GM23338 (cell line): Measurements from ENCODE around the gene BFSP2. TPM values are rescaled to one million over a fixed set of nuclear protein-coding genes. Genes with fewer than 3 reads are reported as not detected.
"Not testable (repeated sequence)": the region's sequence is repeated elsewhere in the genome, so short reads cannot be mapped to it uniquely, and the experiment has no call there.

Experiments used
- ATAC-seq: fragments of 200-7000 bp; cut with Tn5 transposase; 3 replicates; pipeline ENCODE4 v1.9.1; 2020
- DNase-seq: peaks from one replicate; pipeline ENCODE4 v3.0.0-alpha.2; 2015; ENCODE audit warnings: low spot score
- H2AFZ ChIP-seq: fragments of 200-600 bp; sonication (generic); 2 replicates; pipeline ENCODE4 v1.8.0; 2016; ENCODE audit warnings: antibody characterized with exemption, mild to moderate bottlenecking, moderate library complexity
- H3F3A ChIP-seq: fragments of 200-600 bp; sonication (generic); replicated peaks from 2 replicates; pipeline ENCODE4 v1.8.0; 2017; ENCODE audit warnings: antibody characterized with exemption, mixed run types, low read depth
- H3K27ac ChIP-seq: fragments of 200-600 bp; sonication (generic); 2 replicates; pipeline ENCODE4 v1.6.1; 2016; ENCODE audit warnings: low read depth
- H3K27me3 ChIP-seq: fragments of 200-600 bp; sonication (generic); 2 replicates; pipeline ENCODE4 v1.8.0; 2016; ENCODE audit warnings: mild to moderate bottlenecking, mixed run types, moderate library complexity; ENCODE audit not compliant: insufficient read depth
- H3K36me3 ChIP-seq: fragments of 200-600 bp; sonication (generic); 2 replicates; pipeline ENCODE4 v1.8.0; 2016; ENCODE audit warnings: mild to moderate bottlenecking; ENCODE audit not compliant: insufficient read depth
- H3K4me1 ChIP-seq: fragments of 200-600 bp; sonication (generic); 2 replicates; pipeline ENCODE4 v1.8.0; 2016; ENCODE audit warnings: mild to moderate bottlenecking, moderate library complexity; ENCODE audit not compliant: insufficient read depth
- H3K4me2 ChIP-seq: fragments of 200-600 bp; sonication (generic); 2 replicates; pipeline ENCODE4 v1.7.1; 2017; ENCODE audit warnings: mixed run types
- H3K4me3 ChIP-seq: fragments of 200-600 bp; sonication (generic); 2 replicates; pipeline ENCODE4 v1.6.1; 2016; ENCODE audit warnings: mixed run types
- H3K79me2 ChIP-seq: fragments of 200-600 bp; sonication (generic); replicated peaks from 2 replicates; pipeline ENCODE4 v1.8.0; 2017; ENCODE audit warnings: mild to moderate bottlenecking; ENCODE audit not compliant: insufficient read depth
- H3K9me2 ChIP-seq: fragments of 200-600 bp; sonication (generic); 2 replicates; pipeline ENCODE4 v1.8.0; 2017; ENCODE audit not compliant: insufficient read depth
- H4K20me1 ChIP-seq: fragments of 200-600 bp; sonication (generic); replicated peaks from 2 replicates; pipeline ENCODE4 v1.8.0; 2017; ENCODE audit warnings: mild to moderate bottlenecking; ENCODE audit not compliant: insufficient read depth
- H3K27ac Mint-ChIP-seq: 2 replicates; pipeline ENCODE4 v1.8.0; 2020; ENCODE audit warnings: inconsistent platforms, mild to moderate bottlenecking, moderate library complexity, mixed read lengths
- H3K27me3 Mint-ChIP-seq: 3 replicates; pipeline ENCODE4 v1.8.0; 2022; ENCODE audit warnings: low read depth, mild to moderate bottlenecking, moderate library complexity, mixed read lengths, inconsistent platforms; ENCODE audit not compliant: insufficient read depth, poor library complexity
- H3K36me3 Mint-ChIP-seq: 3 replicates; pipeline ENCODE4 v1.8.0; 2021; ENCODE audit warnings: low read depth, mild to moderate bottlenecking, inconsistent platforms, moderate library complexity, mixed read lengths
- H3K4me1 Mint-ChIP-seq: 3 replicates; pipeline ENCODE4 v1.8.0; 2020; ENCODE audit warnings: mild to moderate bottlenecking, inconsistent platforms, mixed read lengths
- H3K4me3 Mint-ChIP-seq: 3 replicates; pipeline ENCODE4 v1.8.0; 2021; ENCODE audit warnings: moderate library complexity, mild to moderate bottlenecking, inconsistent platforms, mixed read lengths
- H3K9me3 Mint-ChIP-seq: 3 replicates; pipeline ENCODE4 v1.8.0; 2020; ENCODE audit warnings: moderate library complexity, mild to moderate bottlenecking, inconsistent platforms, mixed read lengths
- CREB1 ChIP-seq: fragments of 250-450 bp; sonication (Bioruptor Pico); IDR thresholded peaks from 2 replicates; pipeline ENCODE4 v1.5.0; 2020; ENCODE audit warnings: low read depth, mild to moderate bottlenecking, moderate library complexity
- CTCF ChIP-seq, 2 experiments: fragments of 200-600 bp in 1 of 2; sonication (generic) in 1 of 2; conservative IDR thresholded peaks; 2 replicates each; pipeline versions ENCODE4 v1.5.1 to v1.6.1; 2016 to 2017; ENCODE audit warnings: antibody characterized with exemption in 2 of 2, low read depth in 2 of 2, mild to moderate bottlenecking in 2 of 2, moderate library complexity in 1 of 2
- ETS1 ChIP-seq: IDR thresholded peaks from 2 replicates; pipeline ENCODE4 v1.6.1; 2016; ENCODE audit warnings: antibody characterized with exemption
- EZH2 ChIP-seq: fragments of 200-600 bp; sonication (generic); IDR thresholded peaks from one replicate; pipeline ENCODE4 v1.8.0; 2017; ENCODE audit warnings: antibody characterized with exemption, mild to moderate bottlenecking, low read depth; ENCODE audit not compliant: unreplicated experiment
- EZH2phosphoT487 ChIP-seq: fragments of 200-600 bp; sonication (generic); IDR thresholded peaks from one replicate; pipeline ENCODE4 v1.8.1; 2018; ENCODE audit warnings: antibody characterized with exemption; ENCODE audit not compliant: unreplicated experiment
- JUNB ChIP-seq: IDR thresholded peaks from one replicate; pipeline ENCODE4 v1.6.1; 2016; ENCODE audit warnings: antibody characterized with exemption; ENCODE audit not compliant: unreplicated experiment
- NANOG ChIP-seq: IDR thresholded peaks from 2 replicates; pipeline ENCODE4 v1.6.1; 2016; ENCODE audit warnings: antibody characterized with exemption, borderline replicate concordance
- POLR2AphosphoS5 ChIP-seq: IDR thresholded peaks from 2 replicates; pipeline ENCODE4 v1.6.1; 2016; ENCODE audit warnings: antibody characterized with exemption, low read depth
- REST ChIP-seq: IDR thresholded peaks from one replicate; pipeline ENCODE4 v1.6.1; 2018; ENCODE audit warnings: antibody characterized with exemption; ENCODE audit not compliant: unreplicated experiment
- STAT1 ChIP-seq: IDR thresholded peaks from one replicate; pipeline ENCODE4 v1.6.1; 2016; ENCODE audit warnings: antibody characterized with exemption; ENCODE audit not compliant: unreplicated experiment
- ZNF114 ChIP-seq: fragments of 250-450 bp; sonication (Bioruptor Pico); IDR thresholded peaks from 2 replicates; pipeline ENCODE4 v1.5.0; 2020; ENCODE audit warnings: mild to moderate bottlenecking, moderate library complexity
- ZNF331 ChIP-seq: fragments of 250-450 bp; sonication (Bioruptor Pico); IDR thresholded peaks from 2 replicates; pipeline ENCODE4 v1.5.0; 2020; ENCODE audit warnings: low read depth, mild to moderate bottlenecking, moderate library complexity
- polyA plus RNA-seq: library from polyadenylated mRNA; unstranded; fragments of >200 nt; fragmentation: Nextera tagmentation; extraction: Ambion mirVana; gene quantifications from 2 replicates; pipeline ENCODE4 v1.2.1, GENCODE V29; 2016
- total RNA-seq: library from RNA; depleted of rRNA; stranded (reverse); fragments of >200 nt; shearing (Covaris generic); gene quantifications from 2 replicates; pipeline ENCODE4 v1.2.3, GENCODE V29; 2014

BFSP2 gene
- total and polyA plus RNA-seq, 2 experiments from 2014 or later = not detected

- no peak overlapping the region for H3K4me3 Mint-ChIP-seq
- H3K27ac Mint-ChIP-seq = no peak overlapping the region
- Histone ChIP-seq H3F3A (no peaks in the 10 kb centered on the region), H4K20me1 (no peaks in the 10 kb centered on the region), H3K27me3 (no peaks in the 10 kb centered on the region), H3K9me2 (no peaks in the 10 kb centered on the region), H3K27ac (no peak overlapping the region), H3K36me3 (no peaks in the 10 kb centered on the region), H3K4me1 (no peaks in the 10 kb centered on the region), H3K4me2 (no peak overlapping the region), H3K79me2 (no peaks in the 10 kb centered on the region), H3K4me3 (no peak overlapping the region), H2AFZ (no peak overlapping the region)
- no peak for DNase-seq
- H3K9me3 Mint-ChIP-seq = no peaks in the 10 kb centered on the region
- H3K36me3 Mint-ChIP-seq = no peaks in the 10 kb centered on the region
- no peak for ATAC-seq
- no peaks in the 10 kb centered on the region for H3K4me1 Mint-ChIP-seq
- TF ChIP-seq REST = no peak
- no peak for TF ChIP-seq EZH2
- TF ChIP-seq EZH2phosphoT487 = no peak
- TF ChIP-seq NANOG = no peak
- TF ChIP-seq JUNB = no peak
- TF ChIP-seq CREB1 (CRISPR knock-in tag) = no peak
- no peak for TF ChIP-seq ETS1
- no peak for TF ChIP-seq CTCF (conservative IDR thresholded peaks at IDR 0.05; ENCODE audit: low read depth in 2 of 2)
- no peak for TF ChIP-seq STAT1
- TF ChIP-seq ZNF331 (CRISPR knock-in tag) = no peak
- TF ChIP-seq ZNF114 = no peak
- no peak for TF ChIP-seq POLR2AphosphoS5
- H3K27me3 Mint-ChIP-seq = no peaks in the 10 kb centered on the region
These were observed 120.4 kb downstream of the BFSP2 start for GRCh38 chr3:133520286-133520685.

GRCh38 chr3:133520938-133521337, 121.1 kb downstream of the BFSP2 start:
- H3K4me1 ChIP-seq, H3K9me3 Mint-ChIP-seq, H3K36me3 Mint-ChIP-seq, H3K27ac Mint-ChIP-seq, H3K36me3 ChIP-seq, H3K27me3 ChIP-seq, H3K4me3 Mint-ChIP-seq, H3K4me2 ChIP-seq, H4K20me1 ChIP-seq, H3K27ac ChIP-seq, H3K4me1 Mint-ChIP-seq, H2AFZ ChIP-seq, H3K9me2 ChIP-seq, H3K27me3 Mint-ChIP-seq, ATAC-seq, H3K79me2 ChIP-seq, H3K4me3 ChIP-seq, H3F3A ChIP-seq, DNase-seq: not testable (repeated sequence)
